Nephron (organoid): Measurements from ENCODE around the gene ATL1.

Source experiments
- H3K27ac Mint-ChIP-seq, 3 experiments: 2 replicates each; pipeline ENCODE4 v1.8.0; 2020; ENCODE audit warnings: mixed read lengths in 3 of 3, mild to moderate bottlenecking in 2 of 3, moderate library complexity in 1 of 3
- H3K27me3 Mint-ChIP-seq: 2 replicates; pipeline ENCODE4 v1.8.0; 2021; ENCODE audit warnings: low read depth, mild to moderate bottlenecking, moderate library complexity, mixed read lengths
- H3K36me3 Mint-ChIP-seq: 2 replicates; pipeline ENCODE4 v1.8.0; 2020; ENCODE audit warnings: low read depth, mixed read lengths
- H3K4me1 Mint-ChIP-seq: 2 replicates; pipeline ENCODE4 v1.8.0; 2020; ENCODE audit warnings: mixed read lengths
- H3K4me3 Mint-ChIP-seq, 3 experiments: 2 replicates each; pipeline ENCODE4 v1.8.0; 2020; ENCODE audit warnings: mild to moderate bottlenecking in 3 of 3, mixed read lengths in 3 of 3, moderate library complexity in 2 of 3
- H3K9me3 Mint-ChIP-seq: 2 replicates; pipeline ENCODE4 v1.8.0; 2020; ENCODE audit warnings: mixed read lengths
- TF ChIP-seq, protein P1 (sequence below), 3 experiments: fragments of 200-600 bp; sonication (generic); IDR thresholded peaks; one replicate each; pipeline ENCODE4 v1.5.0; 2021; ENCODE audit warnings: antibody characterized with exemption in 3 of 3; ENCODE audit not compliant: unreplicated experiment in 3 of 3

Gene ATL1

DNA sequence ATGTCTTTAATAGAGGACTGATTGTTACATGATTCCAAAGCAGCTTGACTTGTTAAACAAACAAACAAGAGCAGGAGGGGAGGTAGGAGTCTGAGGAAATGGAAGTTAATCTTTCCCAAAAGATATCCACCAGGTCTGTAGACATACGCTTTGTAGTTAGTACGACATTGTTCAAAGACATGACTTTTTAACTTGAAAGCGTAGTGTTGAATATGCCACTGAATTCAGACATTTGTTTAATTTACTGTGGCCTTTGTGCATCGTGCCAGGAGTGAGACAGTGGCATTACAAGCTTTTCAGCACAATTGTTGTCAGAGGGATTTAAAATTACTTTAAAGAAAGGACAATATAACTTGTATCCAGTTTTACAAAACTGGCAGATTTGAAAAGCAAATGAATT is 55.1 kb downstream of the ATL1 start:
- H3K27me3 Mint-ChIP-seq: no peaks in the 10 kb centered on the region
- H3K4me1 Mint-ChIP-seq: no peaks in the 10 kb centered on the region
- no peak overlapping the region for H3K4me3 Mint-ChIP-seq
- no peaks in the 10 kb centered on the region for H3K9me3 Mint-ChIP-seq
- peaks cover 4% of the 10 kb centered on the region for H3K36me3 Mint-ChIP-seq
- no peak overlapping the region for H3K27ac Mint-ChIP-seq
- TF ChIP-seq, protein P1, sequence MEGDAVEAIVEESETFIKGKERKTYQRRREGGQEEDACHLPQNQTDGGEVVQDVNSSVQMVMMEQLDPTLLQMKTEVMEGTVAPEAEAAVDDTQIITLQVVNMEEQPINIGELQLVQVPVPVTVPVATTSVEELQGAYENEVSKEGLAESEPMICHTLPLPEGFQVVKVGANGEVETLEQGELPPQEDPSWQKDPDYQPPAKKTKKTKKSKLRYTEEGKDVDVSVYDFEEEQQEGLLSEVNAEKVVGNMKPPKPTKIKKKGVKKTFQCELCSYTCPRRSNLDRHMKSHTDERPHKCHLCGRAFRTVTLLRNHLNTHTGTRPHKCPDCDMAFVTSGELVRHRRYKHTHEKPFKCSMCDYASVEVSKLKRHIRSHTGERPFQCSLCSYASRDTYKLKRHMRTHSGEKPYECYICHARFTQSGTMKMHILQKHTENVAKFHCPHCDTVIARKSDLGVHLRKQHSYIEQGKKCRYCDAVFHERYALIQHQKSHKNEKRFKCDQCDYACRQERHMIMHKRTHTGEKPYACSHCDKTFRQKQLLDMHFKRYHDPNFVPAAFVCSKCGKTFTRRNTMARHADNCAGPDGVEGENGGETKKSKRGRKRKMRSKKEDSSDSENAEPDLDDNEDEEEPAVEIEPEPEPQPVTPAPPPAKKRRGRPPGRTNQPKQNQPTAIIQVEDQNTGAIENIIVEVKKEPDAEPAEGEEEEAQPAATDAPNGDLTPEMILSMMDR (IDR thresholded peaks at IDR 0.05; ENCODE audit: unreplicated experiment in 3 of 3): no peak

DNA sequence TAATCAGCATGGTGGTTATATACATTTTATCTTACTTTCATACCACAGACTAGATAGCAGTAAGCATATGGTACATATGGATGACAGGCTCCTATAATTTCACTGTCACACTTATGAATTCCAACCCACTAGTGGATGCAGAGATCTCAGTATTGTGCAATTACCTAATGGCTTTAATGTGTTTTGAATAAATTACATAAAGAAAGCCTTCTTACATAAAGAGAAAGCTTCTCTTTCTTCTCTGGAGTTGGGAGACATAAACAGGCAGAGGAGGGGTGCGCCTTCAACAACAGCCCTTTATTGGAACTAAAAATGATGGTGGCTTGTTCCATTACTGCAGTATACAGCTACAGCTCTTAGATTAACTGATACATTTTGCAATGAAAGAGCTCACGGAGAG is 55.6 kb downstream of the ATL1 start:
- Mint-ChIP-seq H3K4me1 (no peaks in the 10 kb centered on the region), H3K36me3 (peaks cover 4% of the 10 kb centered on the region), H3K4me3 (no peak overlapping the region), H3K27ac (no peak overlapping the region), H3K9me3 (no peaks in the 10 kb centered on the region), H3K27me3 (no peaks in the 10 kb centered on the region)
- TF ChIP-seq, protein P1 (IDR thresholded peaks at IDR 0.05; ENCODE audit: unreplicated experiment in 3 of 3): no peak

DNA sequence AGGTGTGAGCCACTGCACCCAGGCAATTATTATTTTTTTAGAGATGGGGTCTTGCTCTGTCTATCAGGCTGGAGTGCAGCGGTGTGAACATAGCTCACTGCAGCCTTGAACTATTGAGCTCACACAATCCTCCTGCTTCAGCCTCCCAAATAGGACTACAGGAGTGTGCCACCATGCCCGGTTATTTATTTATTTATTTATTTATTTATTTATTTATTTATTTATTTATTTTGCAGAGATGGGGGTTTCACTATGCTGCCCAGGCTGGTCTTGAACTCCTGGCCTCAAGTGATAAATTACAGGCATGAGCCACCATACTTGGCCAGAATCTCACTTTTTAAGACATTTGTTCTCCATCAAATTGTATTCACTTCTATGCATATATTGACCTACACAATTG is 56.3 kb downstream of the ATL1 start:
- TF ChIP-seq, protein P1 (IDR thresholded peaks at IDR 0.05; ENCODE audit: unreplicated experiment in 3 of 3): no peak
- H3K27ac Mint-ChIP-seq: no peak overlapping the region
- H3K27me3 Mint-ChIP-seq: no peaks in the 10 kb centered on the region
- H3K4me3 Mint-ChIP-seq: no peak overlapping the region
- peaks cover 4% of the 10 kb centered on the region for H3K36me3 Mint-ChIP-seq
- H3K4me1 Mint-ChIP-seq: no peaks in the 10 kb centered on the region
- no peaks in the 10 kb centered on the region for H3K9me3 Mint-ChIP-seq

DNA sequence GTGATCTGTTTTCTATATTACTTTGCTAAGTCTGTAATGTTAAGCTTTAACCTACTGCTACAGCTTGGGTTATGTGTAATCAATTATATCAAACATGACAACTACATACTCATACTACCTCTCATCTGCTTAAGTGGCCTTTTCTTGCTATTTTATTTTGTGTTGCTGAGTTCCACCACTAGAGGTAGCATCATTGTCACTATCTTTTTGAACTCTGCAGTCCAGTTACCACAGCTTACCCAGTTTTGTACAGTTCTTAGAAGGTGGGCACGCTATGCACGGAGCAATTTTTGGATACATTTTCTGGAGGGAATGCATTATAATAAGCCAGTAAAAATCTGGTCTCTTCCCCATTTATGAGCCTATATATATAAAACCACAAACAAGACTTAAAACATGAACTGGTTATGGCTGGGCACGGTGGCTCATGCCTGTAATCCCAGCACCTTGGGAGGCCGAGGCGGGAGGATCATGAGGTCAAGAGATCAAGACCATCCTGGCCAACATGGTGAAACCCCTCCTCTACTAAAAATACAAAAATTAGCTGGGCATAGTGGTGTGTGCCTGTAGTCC is 59.7 kb downstream of the ATL1 start:
- Mint-ChIP-seq H3K9me3 (no peaks in the 10 kb centered on the region), H3K36me3 (peaks cover 4% of the 10 kb centered on the region), H3K4me1 (no peaks in the 10 kb centered on the region), H3K27me3 (no peaks in the 10 kb centered on the region), H3K27ac (no peak overlapping the region), H3K4me3 (no peak overlapping the region)
- TF ChIP-seq, protein P1 (IDR thresholded peaks at IDR 0.05; ENCODE audit: unreplicated experiment in 3 of 3): peak; percentile 57 to 61 (median 58)

DNA sequence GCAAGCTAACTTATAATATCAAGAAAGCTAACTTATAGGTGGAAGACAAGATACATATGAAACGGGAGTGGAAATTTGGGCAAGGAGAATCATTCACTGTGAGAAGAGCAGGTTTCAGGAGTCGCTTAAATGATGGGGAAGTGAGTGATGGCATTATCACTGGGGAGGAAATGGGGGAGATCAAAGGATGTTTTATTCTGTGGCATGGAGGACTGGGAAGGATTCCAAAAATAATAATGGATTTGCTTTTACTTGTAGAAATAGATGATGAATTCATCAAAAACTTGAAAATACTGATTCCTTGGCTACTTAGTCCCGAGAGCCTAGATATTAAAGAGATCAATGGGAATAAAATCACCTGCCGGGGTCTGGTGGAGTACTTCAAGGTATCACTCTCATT is 60.4 kb downstream of the ATL1 start:
- TF ChIP-seq, protein P1 (IDR thresholded peaks at IDR 0.05; ENCODE audit: unreplicated experiment in 3 of 3): no peak
- no peaks in the 10 kb centered on the region for H3K27me3 Mint-ChIP-seq
- H3K4me1 Mint-ChIP-seq: no peaks in the 10 kb centered on the region
- no peak overlapping the region for H3K27ac Mint-ChIP-seq
- H3K4me3 Mint-ChIP-seq: no peak overlapping the region
- peaks cover 8% of the 10 kb centered on the region for H3K36me3 Mint-ChIP-seq
- H3K9me3 Mint-ChIP-seq: no peaks in the 10 kb centered on the region

DNA sequence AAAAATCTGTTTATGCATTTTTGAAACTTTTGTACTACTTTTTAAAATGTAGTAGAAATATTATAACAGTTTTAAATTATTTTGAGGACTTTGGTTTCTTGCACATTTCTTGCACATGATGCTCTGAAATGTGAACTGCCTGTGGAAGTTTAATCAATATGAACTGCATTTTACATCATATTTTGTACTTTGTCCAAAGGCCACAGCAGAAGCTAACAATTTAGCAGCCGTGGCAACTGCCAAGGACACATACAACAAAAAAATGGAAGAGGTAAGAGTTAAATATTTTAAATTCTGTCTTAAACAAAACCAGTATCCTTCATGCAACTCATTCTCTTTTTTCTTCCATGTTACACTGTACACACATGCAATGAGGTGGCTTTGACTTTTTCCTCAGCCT is 63.0 kb downstream of the ATL1 start:
- TF ChIP-seq, protein P1 (IDR thresholded peaks at IDR 0.05; ENCODE audit: unreplicated experiment in 3 of 3): no peak
- Mint-ChIP-seq H3K4me1 (no peaks in the 10 kb centered on the region), H3K36me3 (peaks cover 14% of the 10 kb centered on the region), H3K9me3 (no peaks in the 10 kb centered on the region), H3K27me3 (no peaks in the 10 kb centered on the region), H3K27ac (no peak overlapping the region), H3K4me3 (no peak overlapping the region)
